ENCODE results near the gene NMNAT3. TPM values are rescaled to one million over a fixed set of nuclear protein-coding genes. Genes with fewer than 3 reads are reported as not detected.

NMNAT3 gene
- total and polyA plus RNA-seq, 9 donors: 15.8 to 31.2 (median 21.6) TPM

DNA sequence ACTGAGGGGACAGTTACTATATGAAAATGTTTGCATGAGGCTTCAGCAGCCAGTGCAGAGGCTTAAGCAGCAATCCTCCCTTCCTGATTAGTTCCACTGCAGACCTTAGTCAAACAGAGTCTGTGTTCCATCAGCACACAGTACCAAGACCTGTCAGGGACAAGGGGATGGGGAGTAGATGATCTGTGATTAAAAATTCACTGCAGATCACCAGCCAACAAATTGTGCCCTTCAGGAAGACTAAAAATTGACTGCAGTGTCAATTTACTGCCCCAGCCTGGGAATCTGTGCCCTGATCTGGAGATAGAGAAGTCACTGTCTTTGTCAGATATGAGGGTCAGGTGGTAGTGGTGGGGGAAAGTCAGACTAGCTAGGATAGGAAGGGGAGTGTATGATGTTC is 13.8 kb upstream of the NMNAT3 start:
- no peak for TF ChIP-seq EP300 (IDR thresholded peaks at IDR 0.05)
- Histone ChIP-seq H3K4me3 (no peak overlapping the region), H3K36me3 (no peaks in the 10 kb centered on the region), H3K4me1 (ENCODE audit: insufficient read depth) (no peaks in the 10 kb centered on the region), H3K9me3 (no peaks in the 10 kb centered on the region), H3K27ac (no peak overlapping the region), H3K27me3 (no peaks in the 10 kb centered on the region)
- DNase-seq: no peak
- intact Hi-C loops (cut with DNase I): no loop called here

DNA sequence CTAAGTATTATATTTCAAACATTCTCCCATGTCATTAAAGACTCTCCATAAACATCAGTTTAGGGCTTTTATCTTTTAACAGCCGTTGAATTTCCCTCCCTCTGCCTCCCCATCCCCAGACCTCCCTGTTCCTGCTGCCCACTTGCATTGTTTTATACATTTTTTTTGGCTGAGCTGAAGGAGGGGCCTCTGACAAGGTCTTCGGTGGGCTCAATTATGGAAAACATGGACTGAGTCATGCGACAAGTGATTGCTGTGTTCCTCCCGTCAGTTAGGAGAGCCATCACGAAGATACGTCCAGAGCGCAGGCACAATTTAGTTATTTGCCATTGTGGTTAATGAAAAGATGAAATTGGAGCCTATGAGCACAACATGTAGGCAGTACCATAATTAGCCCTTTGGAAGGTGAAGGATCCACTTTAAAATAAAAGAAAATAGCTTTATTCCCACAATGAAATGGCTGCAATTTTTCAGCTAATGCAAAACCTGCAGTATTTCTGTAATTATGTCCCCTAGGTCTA is 12.0 kb upstream of the NMNAT3 start:
- H3K4me3 ChIP-seq: no peak overlapping the region
- H3K9me3 ChIP-seq: no peaks in the 10 kb centered on the region
- no peak overlapping the region for H3K27ac ChIP-seq
- H3K4me1 ChIP-seq (ENCODE audit: insufficient read depth): no peaks in the 10 kb centered on the region
- H3K27me3 ChIP-seq: no peaks in the 10 kb centered on the region
- no peak for TF ChIP-seq EP300 (IDR thresholded peaks at IDR 0.05)
- no peak for TF ChIP-seq CTCF (IDR thresholded peaks at IDR 0.05)
- TF ChIP-seq POLR2A (IDR thresholded peaks at IDR 0.05): no peak
- intact Hi-C loops (cut with DNase I): no loop called here
- H3K36me3 ChIP-seq: no peaks in the 10 kb centered on the region
- no peak for DNase-seq
- whole genome bisulfite sequencing, 3 donors: 41 to 53% (median 51%) methylated on average over 7 of the region's 7 CpGs

- no peak overlapping the region for H3K27ac ChIP-seq
- TF ChIP-seq CTCF (IDR thresholded peaks at IDR 0.05): no peak
- no peak for TF ChIP-seq POLR2A (IDR thresholded peaks at IDR 0.05)
- no peaks in the 10 kb centered on the region for H3K9me3 ChIP-seq
- DNase-seq: no peak
- 37 to 46% (median 39%) methylated on average over 4 of the region's 4 CpGs for WGBS, 3 donors
- intact Hi-C loops (cut with DNase I): no loop called here
- no peaks in the 10 kb centered on the region for H3K36me3 ChIP-seq
- H3K4me1 ChIP-seq (ENCODE audit: insufficient read depth): no peaks in the 10 kb centered on the region
- no peaks in the 10 kb centered on the region for H3K27me3 ChIP-seq
- H3K4me3 ChIP-seq: no peak overlapping the region
These were observed 11.3 kb upstream of the NMNAT3 start for GRCh38 chr3:139689122-139689521.

- Histone ChIP-seq H3K9me3 (no peaks in the 10 kb centered on the region), H3K4me1 (ENCODE audit: insufficient read depth) (no peaks in the 10 kb centered on the region), H3K36me3 (no peaks in the 10 kb centered on the region), H3K4me3 (no peak overlapping the region), H3K27ac (no peak overlapping the region), H3K27me3 (no peaks in the 10 kb centered on the region)
- TF ChIP-seq CTCF (IDR thresholded peaks at IDR 0.05) (no peak), POLR2A (IDR thresholded peaks at IDR 0.05) (no peak), EP300 (IDR thresholded peaks at IDR 0.05) (no peak)
- intact Hi-C loops (cut with DNase I): no loop called here
- DNase-seq: no peak
- WGBS, 3 donors: 79 to 84% (median 81%) methylated on average over 1 of the region's 1 CpG
These were observed 9.7 kb upstream of the NMNAT3 start for GRCh38 chr3:139687431-139687830.

DNA sequence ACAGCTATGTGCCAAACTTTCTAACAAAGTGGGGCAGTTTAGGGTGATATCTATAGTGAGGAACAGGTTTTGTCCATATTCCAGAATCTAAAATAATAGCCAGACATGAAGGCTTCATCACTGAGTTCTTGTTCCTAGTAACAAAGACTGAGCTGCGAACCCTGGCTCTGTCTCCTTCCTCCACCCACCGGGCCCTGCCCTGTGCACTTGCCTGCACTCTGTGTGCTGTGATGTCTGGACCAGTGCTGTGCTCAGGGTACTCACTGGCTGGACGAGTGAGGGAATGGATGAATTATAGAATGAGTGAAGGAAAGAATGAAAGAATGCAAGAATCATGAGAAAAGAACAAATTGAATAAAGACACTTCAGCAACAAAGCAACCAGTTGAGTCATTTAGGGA is 8.9 kb upstream of the NMNAT3 start:
- no peaks in the 10 kb centered on the region for H3K4me1 ChIP-seq (ENCODE audit: insufficient read depth)
- H3K27ac ChIP-seq: no peak overlapping the region
- no peak for TF ChIP-seq CTCF (IDR thresholded peaks at IDR 0.05)
- no peak for TF ChIP-seq POLR2A (IDR thresholded peaks at IDR 0.05)
- TF ChIP-seq EP300 (IDR thresholded peaks at IDR 0.05): no peak
- H3K9me3 ChIP-seq: no peaks in the 10 kb centered on the region
- intact Hi-C loops (cut with DNase I): no loop called here
- H3K4me3 ChIP-seq: no peak overlapping the region
- DNase-seq: no peak
- no peaks in the 10 kb centered on the region for H3K36me3 ChIP-seq
- H3K27me3 ChIP-seq: no peaks in the 10 kb centered on the region
- whole genome bisulfite sequencing, 3 donors: 74 to 91% (median 82%) methylated on average over 3 of the region's 3 CpGs
